SH-SY5Y (cell line): ENCODE results near the gene EIF1AD.

Source experiments
- GATA2 ChIP-seq: IDR thresholded peaks from 2 replicates; pipeline ENCODE4 v1.6.1; 2011; ENCODE audit warnings: mild to moderate bottlenecking, low read depth, low read length
- GATA3 ChIP-seq: IDR thresholded peaks from 2 replicates; pipeline ENCODE4 v1.6.1; 2011; ENCODE audit warnings: low read depth, mild to moderate bottlenecking, low read length, moderate library complexity

DNA sequence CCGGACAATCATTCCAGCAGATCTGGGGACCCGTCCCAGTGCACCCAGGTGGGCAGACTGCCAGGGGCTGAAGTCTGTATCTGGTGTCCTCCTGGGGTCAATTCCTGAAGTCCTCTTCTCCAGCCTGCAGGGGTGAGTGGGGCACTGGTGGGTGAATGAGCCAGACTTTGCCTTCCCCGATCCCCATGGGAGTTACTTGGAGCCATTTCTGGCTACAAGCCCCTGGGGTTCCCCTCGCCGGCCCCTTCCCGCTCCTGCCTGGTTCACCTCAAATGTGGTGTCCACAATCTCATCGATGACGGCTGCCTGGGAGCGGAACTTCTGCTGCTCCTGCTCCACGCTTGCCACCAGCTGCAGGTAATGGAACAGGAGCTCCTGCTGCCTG, 14.8 kb upstream of the EIF1AD start:
- TF ChIP-seq GATA3 (no peak), GATA2 (no peak)
